ENCODE results near the gene ZMPSTE24. TPM values are rescaled to one million over a fixed set of nuclear protein-coding genes. Genes with fewer than 3 reads are reported as not detected.

Gene ZMPSTE24
- total and polyA plus RNA-seq, 10 of the 15 experiments (the other 5 are each of a cell fraction or from before 2014, with no cell fraction given), result 21.5 to 84.4 (median 43.6) TPM

DNA sequence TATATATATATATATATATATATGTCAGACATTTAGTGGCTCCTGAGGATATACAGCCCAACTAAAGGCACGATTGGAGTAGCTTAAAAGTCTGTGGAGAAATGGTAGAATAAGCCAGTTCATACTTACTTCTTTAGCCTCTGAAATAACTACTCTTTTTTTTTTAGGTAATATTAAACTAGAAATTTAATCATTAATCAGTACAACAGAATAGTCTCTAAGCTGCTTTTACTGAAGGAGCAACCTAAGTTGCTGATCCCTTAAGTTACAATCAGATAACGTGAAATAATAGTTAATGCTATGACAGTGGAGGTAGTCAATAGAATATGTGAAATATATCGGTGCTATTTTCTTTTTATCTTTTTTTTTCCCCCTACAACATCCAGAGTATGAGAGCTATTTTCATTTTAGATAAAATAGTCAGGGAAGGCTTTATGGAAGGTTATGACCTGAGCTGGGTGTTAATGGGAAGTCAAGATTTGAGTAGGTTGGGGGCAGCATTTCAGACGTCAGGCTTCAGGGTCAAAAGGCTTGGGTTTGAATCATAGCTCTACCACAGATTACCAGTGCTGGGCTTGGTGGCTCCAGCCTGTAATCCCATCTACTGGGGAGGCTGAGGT is 15.6 kb downstream of the ZMPSTE24 start:
- WGBS (ENCODE audit: insufficient coverage, insufficient replicate concordance, low lambda C conversion rate, missing lambda C conversion rate), result 90% methylated on average over 4 of the region's 4 CpGs
- no peaks in the 10 kb centered on the region for H3K27me3 ChIP-seq (replicated peaks in 1 of 2; ENCODE audit: control insufficient read depth in 2 of 2, insufficient read depth in 2 of 2, low read length in 1 of 2)
- no peaks in the 10 kb centered on the region for H3K79me2 ChIP-seq (ENCODE audit: control insufficient read depth, insufficient read depth, low read length)
- H3K4me1 ChIP-seq (ENCODE audit: control insufficient read depth, insufficient read depth, low read length), result peaks cover 5% of the 10 kb centered on the region; the same call in 1 of the 2 replicates
- ChIA-PET RAD21 (ENCODE audit: unreplicated experiment) (interaction anchor here (0.5 kb wide), 1 partner anchor 401 kb away, joined by 3 read pairs; no protein-coding TSS in a partner anchor), SMC1A (ENCODE audit: uncharacterized antibody, unreplicated experiment) (interaction anchor here (0.8 to 2.2 kb wide), 4 partner anchors 11 to 60 kb away, joined by 3 to 9 read pairs (median 4); no protein-coding TSS in a partner anchor), POLR2A (interaction anchor here (0.8 kb wide), 1 partner anchor 11 kb away, joined by 4 read pairs; no protein-coding TSS in a partner anchor), CTCF (interaction anchor here (0.6 to 1.7 kb wide), 5 partner anchors 42 to 576 kb away, joined by 3 to 8 read pairs (median 4); no protein-coding TSS in a partner anchor)
- no peaks in the 10 kb centered on the region for H4K20me1 ChIP-seq (ENCODE audit: control insufficient read depth, insufficient read depth)
- peaks cover 2 to 15% of the 10 kb centered on the region in 2 experiments for H3K36me3 ChIP-seq (ENCODE audit: control insufficient read depth in 2 of 2, insufficient read depth in 2 of 2, low read length in 1 of 2)
- no peak overlapping the region for H2AFZ ChIP-seq (ENCODE audit: control insufficient read depth, low read depth, low read length)
- no peak overlapping the region for H3K27ac ChIP-seq (ENCODE audit: control insufficient read depth, insufficient read depth)
- FAIRE-seq (no peak), ATAC-seq (no peak), DNase-seq (ENCODE audit: low read depth, low spot score) (no peak)
- no TSS peak for BruUV-seq (replicated peaks)
- no peaks in the 10 kb centered on the region for H3K9me3 ChIP-seq (replicated peaks; ENCODE audit: control insufficient read depth, insufficient read depth, low read length)
- TF ChIP-seq ESRRA (IDR thresholded peaks at IDR 0.05; ENCODE audit: low read length) (no peak), BHLHE40 (IDR thresholded peaks at IDR 0.05; ENCODE audit: borderline replicate concordance in 1 of 2, low read depth in 2 of 2, low read length in 1 of 2) (no peak), PAX5 (IDR thresholded peaks at IDR 0.05; ENCODE audit: borderline replicate concordance, low read depth, low read length) (no peak), CBX3 (IDR thresholded peaks at IDR 0.05; ENCODE audit: borderline replicate concordance, low read depth) (no peak)
- TF ChIP-seq, protein P1, sequence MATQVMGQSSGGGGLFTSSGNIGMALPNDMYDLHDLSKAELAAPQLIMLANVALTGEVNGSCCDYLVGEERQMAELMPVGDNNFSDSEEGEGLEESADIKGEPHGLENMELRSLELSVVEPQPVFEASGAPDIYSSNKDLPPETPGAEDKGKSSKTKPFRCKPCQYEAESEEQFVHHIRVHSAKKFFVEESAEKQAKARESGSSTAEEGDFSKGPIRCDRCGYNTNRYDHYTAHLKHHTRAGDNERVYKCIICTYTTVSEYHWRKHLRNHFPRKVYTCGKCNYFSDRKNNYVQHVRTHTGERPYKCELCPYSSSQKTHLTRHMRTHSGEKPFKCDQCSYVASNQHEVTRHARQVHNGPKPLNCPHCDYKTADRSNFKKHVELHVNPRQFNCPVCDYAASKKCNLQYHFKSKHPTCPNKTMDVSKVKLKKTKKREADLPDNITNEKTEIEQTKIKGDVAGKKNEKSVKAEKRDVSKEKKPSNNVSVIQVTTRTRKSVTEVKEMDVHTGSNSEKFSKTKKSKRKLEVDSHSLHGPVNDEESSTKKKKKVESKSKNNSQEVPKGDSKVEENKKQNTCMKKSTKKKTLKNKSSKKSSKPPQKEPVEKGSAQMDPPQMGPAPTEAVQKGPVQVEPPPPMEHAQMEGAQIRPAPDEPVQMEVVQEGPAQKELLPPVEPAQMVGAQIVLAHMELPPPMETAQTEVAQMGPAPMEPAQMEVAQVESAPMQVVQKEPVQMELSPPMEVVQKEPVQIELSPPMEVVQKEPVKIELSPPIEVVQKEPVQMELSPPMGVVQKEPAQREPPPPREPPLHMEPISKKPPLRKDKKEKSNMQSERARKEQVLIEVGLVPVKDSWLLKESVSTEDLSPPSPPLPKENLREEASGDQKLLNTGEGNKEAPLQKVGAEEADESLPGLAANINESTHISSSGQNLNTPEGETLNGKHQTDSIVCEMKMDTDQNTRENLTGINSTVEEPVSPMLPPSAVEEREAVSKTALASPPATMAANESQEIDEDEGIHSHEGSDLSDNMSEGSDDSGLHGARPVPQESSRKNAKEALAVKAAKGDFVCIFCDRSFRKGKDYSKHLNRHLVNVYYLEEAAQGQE (IDR thresholded peaks at IDR 0.05; ENCODE audit: low read depth, low read length), result no peak
- in situ Hi-C loops (cut with MboI), result no loop called here
- no peak overlapping the region for H3K4me3 ChIP-seq
- no peak overlapping the region for H3K4me2 ChIP-seq (ENCODE audit: control insufficient read depth, insufficient read depth)
- intact Hi-C loops (cut with micrococcal nuclease; ENCODE audit: unreplicated experiment), result no loop called here
- no peak overlapping the region for H3K9ac ChIP-seq (ENCODE audit: control insufficient read depth, insufficient read depth, low read length)
